IMR-90 (cell line): ENCODE data around the gene CFAP300. TPM values are rescaled to one million over a fixed set of nuclear protein-coding genes. Genes with fewer than 3 reads are reported as not detected.

Experiments used
- ATAC-seq: fragments of 200-7000 bp; cut with Tn5 transposase; 2 replicates; pipeline ENCODE4 v1.9.1; 2020; ENCODE audit warnings: low read depth, mild to moderate bottlenecking, moderate library complexity
- BruUV-seq: library from RNA; stranded (reverse); fragments of 400-500 nt; replicated peaks from 2 replicates; lab custom pipeline; 2021; lab: Mats Ljungman, UMichigan
- CTCF ChIA-PET: fragments of 300-600 bp; formaldehyde crosslinking; extraction: SDS; loops from one replicate; lab custom pipeline; 2021; ENCODE audit warnings: antibody characterized with exemption; lab: Yijun Ruan, JAX
- POLR2A ChIA-PET: fragments of 300-600 bp; sonication (Branson Sonifier 250); formaldehyde crosslinking; loops from one replicate; lab custom pipeline; 2022; ENCODE audit warnings: antibody characterized with exemption; ENCODE audit not compliant: unreplicated experiment; lab: Charles Lee
- DNase-seq: peaks from one replicate; pipeline ENCODE4 v3.0.0; 2013
- H2AFZ ChIP-seq: replicated peaks from 2 replicates; pipeline ENCODE3; 2013; ENCODE audit warnings: low read length, mild to moderate bottlenecking; ENCODE audit not compliant: poor library complexity
- H2AK5ac ChIP-seq: 2 replicates; pipeline ENCODE4 v1.6.1; 2013; ENCODE audit warnings: low read depth, low read length, inconsistent platforms
- H2AK9ac ChIP-seq: replicated peaks from 2 replicates; pipeline ENCODE3; 2013; ENCODE audit warnings: mild to moderate bottlenecking, low read depth, low read length, moderate library complexity; ENCODE audit not compliant: poor library complexity
- H2BK120ac ChIP-seq: 2 replicates; pipeline ENCODE4 v1.6.1; 2013; ENCODE audit warnings: low read depth, low read length, inconsistent platforms
- H2BK15ac ChIP-seq: 3 replicates; pipeline ENCODE4 v1.6.1; 2013; ENCODE audit warnings: low read depth, low read length, inconsistent platforms
- H2BK20ac ChIP-seq: 2 replicates; pipeline ENCODE4 v1.6.1; 2013; ENCODE audit warnings: low read depth, mild to moderate bottlenecking, inconsistent platforms, low read length, moderate library complexity
- H2BK5ac ChIP-seq: 2 replicates; pipeline ENCODE4 v1.6.1; 2013; ENCODE audit warnings: mild to moderate bottlenecking, low read depth, low read length, inconsistent platforms; ENCODE audit not compliant: poor library complexity, severe bottlenecking
- H3K14ac ChIP-seq: replicated peaks from 2 replicates; pipeline ENCODE4 v1.6.1; 2013; ENCODE audit warnings: low read depth, low read length, inconsistent platforms
- H3K18ac ChIP-seq: 2 replicates; pipeline ENCODE4 v1.6.1; 2013; ENCODE audit warnings: low read depth, low read length, control low read depth
- H3K23ac ChIP-seq: 2 replicates; pipeline ENCODE4 v1.6.1; 2013; ENCODE audit warnings: low read depth, low read length, inconsistent platforms
- H3K27ac ChIP-seq: 2 replicates; pipeline ENCODE4 v1.5.1; 2013; ENCODE audit warnings: mild to moderate bottlenecking, control low read depth, low read length; ENCODE audit not compliant: insufficient read depth
- H3K27me3 ChIP-seq: 2 replicates; pipeline ENCODE4 v1.6.1; 2013; ENCODE audit warnings: low read length; ENCODE audit not compliant: control insufficient read depth, insufficient read depth
- H3K36me3 ChIP-seq: 2 replicates; pipeline ENCODE4 v1.6.1; 2013; ENCODE audit warnings: low read length, mixed read lengths; ENCODE audit not compliant: control insufficient read depth, insufficient read depth
- H3K4ac ChIP-seq: 2 replicates; pipeline ENCODE4 v1.6.1; 2013; ENCODE audit warnings: low read depth, low read length, inconsistent platforms
- H3K4me1 ChIP-seq: 2 replicates; pipeline ENCODE4 v1.6.1; 2013; ENCODE audit warnings: low read length, mixed read lengths; ENCODE audit not compliant: control insufficient read depth, insufficient read depth
- H3K4me2 ChIP-seq: 2 replicates; pipeline ENCODE4 v1.6.1; 2013; ENCODE audit warnings: low read depth, mild to moderate bottlenecking, control low read depth, low read length, moderate library complexity
- H3K4me3 ChIP-seq: 2 replicates; pipeline ENCODE4 v1.5.1; 2013; ENCODE audit warnings: low read depth, mild to moderate bottlenecking, control low read depth, low read length, moderate library complexity; ENCODE audit not compliant: insufficient read depth
- H3K56ac ChIP-seq: 2 replicates; pipeline ENCODE4 v1.6.1; 2013; ENCODE audit warnings: low read length, inconsistent platforms; ENCODE audit not compliant: insufficient read depth; ENCODE audit errors: extremely low read depth
- H3K79me1 ChIP-seq, 2 experiments: 2 replicates each; pipeline ENCODE4 v1.6.1; 2013; ENCODE audit warnings: low read length in 2 of 2, inconsistent platforms in 1 of 2, low read depth in 1 of 2
- H3K9ac ChIP-seq: 2 replicates; pipeline ENCODE4 v1.6.1; 2013; ENCODE audit warnings: low read depth, low read length, control low read depth
- H3K9me1 ChIP-seq: 2 replicates; pipeline ENCODE4 v1.6.1; 2013; ENCODE audit warnings: low read length, inconsistent platforms; ENCODE audit not compliant: insufficient read depth
- H3K9me3 ChIP-seq: 2 replicates; pipeline ENCODE4 v1.6.1; 2013; ENCODE audit warnings: low read length; ENCODE audit not compliant: control insufficient read depth, insufficient read depth
- H4K20me1 ChIP-seq: 2 replicates; pipeline ENCODE4 v1.6.1; 2013; ENCODE audit warnings: low read length, inconsistent platforms; ENCODE audit not compliant: insufficient read depth
- H4K5ac ChIP-seq: 2 replicates; pipeline ENCODE4 v1.6.1; 2013; ENCODE audit warnings: mild to moderate bottlenecking, low read depth, low read length, control low read depth
- H4K8ac ChIP-seq, 2 experiments: 2 replicates each; pipeline ENCODE4 v1.6.1; 2013; ENCODE audit warnings: low read depth in 2 of 2, low read length in 2 of 2, control low read depth in 1 of 2, inconsistent platforms in 1 of 2
- H4K91ac ChIP-seq: 2 replicates; pipeline ENCODE4 v1.6.1; 2013; ENCODE audit warnings: low read depth, low read length, inconsistent platforms; ENCODE audit not compliant: insufficient read depth
- CEBPB ChIP-seq: IDR thresholded peaks from 2 replicates; pipeline ENCODE4 v1.6.1; 2012; ENCODE audit warnings: low read depth, low read length, improper control_type of control experiment
- CHD1 ChIP-seq: IDR thresholded peaks from 2 replicates; pipeline ENCODE4 v1.6.1; 2012; ENCODE audit warnings: low read depth, low read length, improper control_type of control experiment
- MAFK ChIP-seq: IDR thresholded peaks from 2 replicates; pipeline ENCODE4 v1.6.1; 2012; ENCODE audit warnings: low read depth, low read length, improper control_type of control experiment
- MAZ ChIP-seq: IDR thresholded peaks from 2 replicates; pipeline ENCODE4 v1.6.1; 2012; ENCODE audit warnings: low read depth, mild to moderate bottlenecking, low read length, improper control_type of control experiment, moderate library complexity, borderline replicate concordance
- POLR2A ChIP-seq: IDR thresholded peaks from 2 replicates; pipeline ENCODE4 v1.6.1; 2012; ENCODE audit warnings: mild to moderate bottlenecking, low read depth, low read length
- RAD21 ChIP-seq: IDR thresholded peaks from 2 replicates; pipeline ENCODE4 v1.6.1; 2012; ENCODE audit warnings: low read length, improper control_type of control experiment
- RFX5 ChIP-seq: IDR thresholded peaks from 2 replicates; pipeline ENCODE4 v1.8.0; 2012; ENCODE audit warnings: low read depth, mild to moderate bottlenecking, low read length, moderate library complexity
- USF2 ChIP-seq: fragments of 150-350 bp; IDR thresholded peaks from 2 replicates; pipeline ENCODE4 v1.6.1; 2017; ENCODE audit warnings: mild to moderate bottlenecking, antibody characterized with exemption, low read length, low read depth
- WGBS, 2 experiments: methylation state at CpG; one replicate each; pipeline versions ENCODE4 v1.1.5 to v1.1.7; 2013; ENCODE audit warnings: missing lambda C conversion rate in 2 of 2; ENCODE audit not compliant: insufficient read length in 1 of 2; ENCODE audit errors: extremely low coverage in 2 of 2; 5-methylcytosine and 5-hydroxymethylcytosine counted together
- dilution Hi-C: fragments of 300-500 bp; cut with HindIII; formaldehyde crosslinking; loops from one replicate; pipeline ENCODE4 v1.14.3; 2018; ENCODE audit warnings: low sequenced_read_pairs; ENCODE audit not compliant: unreplicated experiment
- in situ Hi-C: fragments of 300-500 bp; cut with MboI; formaldehyde crosslinking; loops from 3 replicates; pipeline ENCODE4 v1.14.3; 2019; ENCODE audit warnings: low sequenced_read_pairs, inconsistent platforms, mixed read lengths
- intact Hi-C: fragments of 100-400 bp; cut with micrococcal nuclease; formaldehyde crosslinking; loops from 2 replicates; pipeline ENCODE4 v1.10.0; 2022
- polyA plus RNA-seq, 3 experiments: library from polyadenylated mRNA; depleted of rRNA; stranded (reverse); fragments of >200 nt; gene quantifications; 2 replicates each; pipeline ENCODE4 v1.2.3, GENCODE V29; 2012; ENCODE audit warnings: low replicate concordance in 1 of 3
- total RNA-seq: library from RNA; depleted of rRNA; stranded (reverse); fragments of >200 nt; gene quantifications from 2 replicates; pipeline ENCODE4 v1.2.3, GENCODE V29; 2012
- TF ChIP-seq, protein P1 (sequence below): conservative IDR thresholded peaks from 2 replicates; pipeline ENCODE4 v1.5.1; 2012; ENCODE audit warnings: mild to moderate bottlenecking, low read depth, low read length, improper control_type of control experiment
- TF ChIP-seq, protein P2 (sequence below): fragments of 150-350 bp; IDR thresholded peaks from 2 replicates; pipeline ENCODE4 v1.6.1; 2016; ENCODE audit warnings: low read depth, mild to moderate bottlenecking, low read length, moderate library complexity, borderline replicate concordance

Gene CFAP300
- total and polyA plus RNA-seq, 2 of the 4 experiments (the other 2 are of a cell fraction): 0.90 to 1.8 TPM

DNA sequence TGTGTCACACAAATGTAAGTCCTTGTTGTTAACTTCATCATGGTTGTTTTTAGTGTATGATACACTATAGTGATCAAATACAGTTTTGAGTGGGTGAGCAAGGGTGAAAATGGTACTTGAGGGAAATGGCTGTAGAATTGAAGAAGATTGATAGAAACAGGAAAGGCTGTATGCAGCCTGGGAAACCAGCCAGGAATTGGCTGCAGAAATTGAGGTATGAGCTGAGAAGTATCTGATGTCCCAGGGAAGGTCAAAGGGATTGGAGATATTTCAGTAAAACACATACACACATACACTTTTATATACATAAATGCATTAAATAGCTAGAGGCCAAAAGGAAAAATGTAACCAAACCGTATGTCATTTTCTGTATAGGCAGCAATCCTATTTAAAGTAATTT, 49.9 kb downstream of the CFAP300 start:
- CTCF ChIA-PET: interaction anchor here (0.6 kb wide), 1 partner anchor 323 kb away, joined by 4 read pairs; no protein-coding TSS in a partner anchor
- no peak overlapping the region for H2AFZ ChIP-seq
- H2AK5ac ChIP-seq: no peak overlapping the region
- no peak overlapping the region for H2AK9ac ChIP-seq
- no TSS peak for BruUV-seq
- peak; percentile 39 for DNase-seq
- no peak overlapping the region for H2BK15ac ChIP-seq
- no peak overlapping the region for H4K91ac ChIP-seq
- no peaks in the 10 kb centered on the region for H3K36me3 ChIP-seq
- no peaks in the 10 kb centered on the region for H4K20me1 ChIP-seq
- H3K27me3 ChIP-seq: no peaks in the 10 kb centered on the region
- 0 out of 2 replicates have a peak, but pooled peaks have one; percentile 11 for ATAC-seq
- no peak overlapping the region for H2BK20ac ChIP-seq
- no peak overlapping the region for H3K23ac ChIP-seq
- no peak overlapping the region for H4K8ac ChIP-seq
- dilution Hi-C loops: no loop called here
- H3K27ac ChIP-seq: no peak overlapping the region
- intact Hi-C loops: no loop called here
- no peak overlapping the region for H4K5ac ChIP-seq
- in situ Hi-C loops: no loop called here
- no peak overlapping the region for H3K56ac ChIP-seq
- H3K4ac ChIP-seq: no peak overlapping the region
- H3K4me2 ChIP-seq: no peak overlapping the region
- no peaks in the 10 kb centered on the region for H3K9me1 ChIP-seq
- no peak overlapping the region for H2BK120ac ChIP-seq
- no peak overlapping the region for H3K18ac ChIP-seq
- no peak for TF ChIP-seq USF2
- TF ChIP-seq CHD1: no peak
- TF ChIP-seq CEBPB: no peak
- TF ChIP-seq, protein P1, sequence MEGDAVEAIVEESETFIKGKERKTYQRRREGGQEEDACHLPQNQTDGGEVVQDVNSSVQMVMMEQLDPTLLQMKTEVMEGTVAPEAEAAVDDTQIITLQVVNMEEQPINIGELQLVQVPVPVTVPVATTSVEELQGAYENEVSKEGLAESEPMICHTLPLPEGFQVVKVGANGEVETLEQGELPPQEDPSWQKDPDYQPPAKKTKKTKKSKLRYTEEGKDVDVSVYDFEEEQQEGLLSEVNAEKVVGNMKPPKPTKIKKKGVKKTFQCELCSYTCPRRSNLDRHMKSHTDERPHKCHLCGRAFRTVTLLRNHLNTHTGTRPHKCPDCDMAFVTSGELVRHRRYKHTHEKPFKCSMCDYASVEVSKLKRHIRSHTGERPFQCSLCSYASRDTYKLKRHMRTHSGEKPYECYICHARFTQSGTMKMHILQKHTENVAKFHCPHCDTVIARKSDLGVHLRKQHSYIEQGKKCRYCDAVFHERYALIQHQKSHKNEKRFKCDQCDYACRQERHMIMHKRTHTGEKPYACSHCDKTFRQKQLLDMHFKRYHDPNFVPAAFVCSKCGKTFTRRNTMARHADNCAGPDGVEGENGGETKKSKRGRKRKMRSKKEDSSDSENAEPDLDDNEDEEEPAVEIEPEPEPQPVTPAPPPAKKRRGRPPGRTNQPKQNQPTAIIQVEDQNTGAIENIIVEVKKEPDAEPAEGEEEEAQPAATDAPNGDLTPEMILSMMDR: no peak
- no peak for TF ChIP-seq MAFK
- no peak for TF ChIP-seq POLR2A
- TF ChIP-seq, protein P2, sequence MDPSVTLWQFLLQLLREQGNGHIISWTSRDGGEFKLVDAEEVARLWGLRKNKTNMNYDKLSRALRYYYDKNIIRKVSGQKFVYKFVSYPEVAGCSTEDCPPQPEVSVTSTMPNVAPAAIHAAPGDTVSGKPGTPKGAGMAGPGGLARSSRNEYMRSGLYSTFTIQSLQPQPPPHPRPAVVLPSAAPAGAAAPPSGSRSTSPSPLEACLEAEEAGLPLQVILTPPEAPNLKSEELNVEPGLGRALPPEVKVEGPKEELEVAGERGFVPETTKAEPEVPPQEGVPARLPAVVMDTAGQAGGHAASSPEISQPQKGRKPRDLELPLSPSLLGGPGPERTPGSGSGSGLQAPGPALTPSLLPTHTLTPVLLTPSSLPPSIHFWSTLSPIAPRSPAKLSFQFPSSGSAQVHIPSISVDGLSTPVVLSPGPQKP: no peak
- TF ChIP-seq RAD21: no peak
- TF ChIP-seq MAZ: no peak
- TF ChIP-seq RFX5: no peak
- H3K14ac ChIP-seq: no peak overlapping the region
- no peaks in the 10 kb centered on the region for H3K79me1 ChIP-seq
- no peak overlapping the region for H3K4me3 ChIP-seq
- POLR2A ChIA-PET: no interaction called here
- H3K9me3 ChIP-seq: no peaks in the 10 kb centered on the region
- H2BK5ac ChIP-seq: no peak overlapping the region
- H3K4me1 ChIP-seq: no peaks in the 10 kb centered on the region
- no CpG with 5 or more reads among the region's 1 CpG for WGBS, 2 experiments
- H3K9ac ChIP-seq: no peak overlapping the region
